Stimulated activated CD4-positive, alpha-beta T cell treated with anti-CD3 and anti-CD28 coated beads, TNF-alpha, amount 100 ng/mL, for 1 hour (primary cell): Measurements from ENCODE around the gene HOXD12.
A peak's percentile ranks its signal among the peaks of the same experiment; 100 is the strongest.

Experiments used
- DNase-seq, 3 donors: peaks; one replicate each; pipeline ENCODE4 v3.0.0-alpha.2; 2020; ENCODE audit warnings: low read depth in 3 of 3, low spot score in 1 of 3

HOXD12 gene

DNA sequence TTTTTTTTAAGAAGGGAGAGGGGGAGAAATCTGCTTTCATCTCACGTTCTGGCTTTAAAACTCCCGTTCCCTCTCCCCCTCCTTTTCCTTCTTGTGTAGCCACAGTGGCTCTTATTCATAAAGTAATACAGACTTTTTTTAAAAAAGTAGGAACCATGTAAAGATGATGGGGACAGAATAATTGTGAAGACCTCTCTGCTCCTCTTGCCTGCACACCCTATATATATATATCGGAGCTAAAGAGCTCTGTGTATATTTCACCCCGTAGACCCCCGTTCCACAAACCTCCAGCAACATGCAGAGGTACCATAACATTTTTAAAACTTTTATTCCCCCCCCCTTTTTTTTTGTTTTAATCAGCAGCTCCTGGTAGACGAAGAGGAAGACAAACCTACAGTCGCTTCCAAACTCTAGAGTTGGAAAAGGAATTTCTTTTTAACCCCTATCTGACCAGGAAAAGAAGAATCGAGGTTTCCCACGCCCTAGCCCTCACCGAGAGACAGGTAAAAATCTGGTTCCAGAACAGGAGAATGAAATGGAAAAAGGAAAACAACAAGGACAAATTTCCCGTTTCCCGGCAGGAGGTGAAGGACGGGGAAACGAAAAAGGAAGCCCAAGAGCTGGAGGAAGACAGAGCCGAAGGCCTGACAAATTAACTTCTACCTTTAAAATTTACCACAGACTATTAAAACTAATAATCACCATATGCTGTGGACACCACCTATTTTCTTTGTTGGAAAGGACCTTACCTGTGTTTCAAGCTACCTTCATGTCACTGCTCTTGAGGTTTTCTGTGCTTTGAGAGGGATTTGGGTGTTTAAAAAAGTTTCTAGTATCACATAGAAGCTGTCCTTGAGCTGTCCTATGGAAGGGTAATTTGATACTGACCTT is 31.6 kb downstream of the HOXD12 start:
- no peak for DNase-seq

DNA sequence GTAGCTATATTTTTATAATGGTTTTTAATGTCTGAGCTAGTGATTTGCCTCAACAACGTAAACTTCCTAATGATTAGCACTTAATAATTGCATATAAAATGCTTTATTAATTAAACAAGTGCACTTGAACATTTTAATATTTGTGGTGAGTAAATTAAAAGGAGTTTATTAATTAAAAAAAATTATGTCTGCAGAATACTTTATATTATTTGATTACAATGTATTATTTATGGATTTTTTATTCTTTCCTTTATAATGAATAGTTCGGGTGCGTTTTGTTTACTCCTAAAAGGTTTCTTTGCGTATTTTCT is 32.2 kb downstream of the HOXD12 start:
- DNase-seq, result no peak

DNA sequence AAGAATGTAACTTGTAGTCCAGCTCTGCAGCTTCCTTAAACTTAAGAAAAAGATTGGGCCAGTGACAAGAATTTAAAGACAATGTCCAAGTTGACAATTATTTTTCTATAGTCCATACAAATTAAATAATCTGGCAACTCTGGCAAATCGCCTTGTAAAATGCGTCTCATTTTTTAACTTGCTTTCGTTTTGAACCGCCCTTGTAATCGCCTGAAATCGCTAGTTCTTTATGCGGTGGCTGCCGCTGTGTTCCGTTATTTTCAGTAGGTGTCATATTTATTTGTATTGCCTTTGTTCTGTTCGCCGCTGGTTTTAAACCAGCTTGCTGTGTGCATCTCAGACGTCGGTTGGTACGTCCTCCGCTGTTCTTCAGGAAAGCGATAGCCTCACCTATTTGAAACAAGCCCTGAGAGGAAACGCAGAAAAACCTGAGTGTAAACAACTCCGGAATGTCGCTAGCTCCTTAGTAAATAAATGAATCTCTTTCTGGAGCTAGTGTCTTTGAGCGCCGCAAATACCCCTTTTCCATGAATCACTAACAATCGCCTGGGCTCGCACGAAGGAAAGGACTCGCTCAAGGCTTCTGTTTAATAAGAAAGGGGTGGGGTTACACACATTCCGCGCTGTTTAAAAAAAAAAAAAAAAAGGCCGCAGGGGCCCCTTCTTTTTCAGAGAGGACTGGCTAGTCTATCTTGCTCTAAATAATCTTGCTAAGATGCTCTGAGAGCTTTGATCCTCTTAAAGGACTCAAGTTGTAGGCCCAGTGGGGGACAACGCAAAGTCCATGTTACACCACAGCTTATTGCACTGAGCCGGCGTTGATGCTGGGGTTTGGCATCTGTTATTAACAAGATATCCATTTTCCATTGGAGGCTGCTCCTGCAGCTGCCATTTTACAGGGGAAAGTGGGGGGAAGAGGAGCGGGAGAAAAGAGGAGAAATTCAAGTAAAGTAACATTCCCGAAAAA is 32.9 kb downstream of the HOXD12 start:
- no peak for DNase-seq

DNA sequence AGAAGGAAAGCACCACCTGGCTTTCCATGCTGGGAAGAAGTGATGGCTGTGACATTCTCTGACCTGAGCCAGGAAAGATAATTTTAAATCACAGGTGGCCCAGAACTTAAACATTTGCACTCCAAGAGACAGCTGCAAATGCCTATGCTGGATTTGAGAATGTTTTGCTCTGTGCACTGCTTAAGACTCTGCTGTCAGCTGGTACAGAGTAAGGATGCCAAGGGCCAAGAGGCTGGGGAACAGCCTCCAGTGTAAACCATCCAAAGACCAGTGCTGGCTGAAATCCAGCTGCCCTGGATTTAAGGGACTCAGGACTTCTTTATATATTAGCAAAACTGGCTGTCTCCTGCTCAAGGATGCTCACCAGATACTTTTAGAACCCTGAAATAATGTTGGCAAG is 33.8 kb downstream of the HOXD12 start:
- no peak for DNase-seq

DNA sequence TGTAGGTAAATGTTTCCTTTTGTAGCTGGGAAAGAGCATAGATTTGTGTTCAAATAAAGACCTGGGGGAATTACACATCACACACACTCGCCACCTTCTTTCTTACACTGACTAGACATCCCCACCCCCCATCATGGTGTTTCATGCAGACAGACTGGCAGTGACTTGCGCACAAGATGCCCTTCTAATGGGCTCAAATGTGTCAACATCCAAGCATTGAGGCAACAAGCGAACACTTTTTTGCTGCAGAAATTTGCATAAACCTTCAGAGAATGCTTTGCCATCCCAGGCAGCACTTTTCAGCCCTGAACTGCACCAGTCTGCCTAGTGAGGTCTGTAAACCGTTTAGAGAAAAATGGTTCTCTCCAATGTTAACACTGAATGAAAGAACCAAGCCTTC is 34.4 kb downstream of the HOXD12 start:
- DNase-seq, result no peak

DNA sequence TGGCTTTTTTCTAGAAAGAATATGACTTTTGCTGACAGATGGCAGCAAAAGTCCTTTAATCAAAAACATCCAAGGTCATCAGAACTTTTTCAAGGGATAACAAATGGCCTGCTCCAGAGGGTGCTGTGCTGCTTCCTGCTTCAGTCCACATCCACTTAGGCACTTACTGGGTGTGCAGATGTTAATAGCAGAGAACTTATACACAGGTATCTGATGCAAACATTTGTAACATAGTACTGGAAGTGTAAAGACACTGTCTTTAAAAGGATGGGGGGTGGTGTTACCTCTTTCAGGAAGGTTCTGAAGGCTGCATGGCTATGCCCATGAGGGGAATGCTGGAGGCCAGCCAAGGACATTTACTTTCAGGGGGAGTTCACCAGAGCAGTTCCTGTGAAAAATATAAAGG is 35.4 kb downstream of the HOXD12 start:
- DNase-seq, result no peak

DNA sequence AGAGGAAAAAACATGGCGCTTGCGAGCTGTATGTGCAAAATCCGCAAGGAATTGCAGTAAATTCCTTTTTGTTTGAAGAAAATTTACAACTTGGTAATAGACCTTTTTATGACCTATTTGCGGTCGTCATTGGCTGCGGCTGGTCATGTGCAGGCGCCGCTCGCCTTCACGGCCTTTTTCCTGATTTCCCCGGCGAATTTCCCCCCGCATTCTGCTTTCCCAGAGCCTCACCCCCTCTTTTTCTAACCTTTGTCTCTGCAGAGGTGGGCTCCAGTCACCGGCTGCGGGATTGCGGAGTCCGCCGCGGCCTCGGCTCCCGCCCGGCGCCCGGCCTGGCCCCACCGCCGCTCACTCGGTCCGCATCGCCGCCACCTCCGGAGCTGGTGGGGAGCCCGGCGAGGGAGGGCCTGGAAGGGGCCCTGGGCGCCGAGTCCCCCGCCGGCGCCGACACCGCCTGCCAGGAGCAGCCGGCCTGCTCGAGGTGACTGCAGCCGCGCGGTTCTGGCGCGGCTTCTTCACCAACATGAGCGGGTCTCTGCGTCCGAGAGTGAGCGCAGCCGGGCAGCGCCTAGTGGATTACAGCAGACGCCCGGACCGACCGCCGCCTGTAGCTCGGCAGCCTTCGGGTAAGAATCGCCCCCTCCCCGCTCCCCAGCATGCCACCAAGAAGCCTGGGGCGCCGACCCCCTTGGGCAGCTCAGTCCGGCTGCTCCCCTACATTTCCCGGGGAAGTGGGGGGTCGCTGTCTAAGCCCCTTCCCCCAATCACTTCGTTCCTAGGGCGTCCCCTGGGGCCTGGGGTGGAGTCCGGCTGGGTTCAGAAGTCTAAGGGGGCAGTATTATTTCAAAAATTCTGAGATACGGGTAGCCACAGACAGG is 37.0 kb downstream of the HOXD12 start:
- DNase-seq, result no peak

DNA sequence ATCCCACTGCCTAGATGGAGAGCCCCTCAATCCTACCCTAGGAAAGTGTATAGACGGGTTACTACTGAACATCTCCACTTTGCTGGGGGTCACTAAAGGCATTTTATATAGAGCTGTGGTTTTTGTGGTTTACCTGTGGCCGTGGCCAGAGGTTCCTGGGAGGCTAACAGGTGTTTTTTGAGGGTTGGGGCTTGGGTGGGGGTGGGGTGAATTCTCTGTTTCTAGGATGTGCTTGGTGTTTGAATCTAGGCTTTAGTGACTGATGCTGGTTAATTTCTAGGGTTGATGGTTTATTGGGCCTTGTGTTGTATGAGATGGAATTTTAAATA is 37.6 kb downstream of the HOXD12 start:
- no peak for DNase-seq

DNA sequence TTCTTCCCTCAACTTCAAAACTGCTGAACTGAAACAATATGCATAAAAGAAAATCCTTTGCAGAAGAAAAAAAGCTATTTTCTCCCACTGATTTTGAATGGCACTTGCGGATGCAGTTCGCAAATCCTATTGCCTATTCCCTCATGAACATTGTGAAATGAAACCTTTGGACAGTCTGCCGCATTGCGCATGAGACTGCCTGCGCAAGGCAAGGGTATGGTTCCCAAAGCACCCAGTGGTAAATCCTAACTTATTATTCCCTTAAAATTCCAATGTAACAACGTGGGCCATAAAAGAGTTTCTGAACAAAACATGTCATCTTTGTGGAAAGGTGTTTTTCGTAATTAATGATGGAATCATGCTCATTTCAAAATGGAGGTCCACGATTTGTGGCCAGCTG is 38.3 kb downstream of the HOXD12 start:
- DNase-seq, result no peak

DNA sequence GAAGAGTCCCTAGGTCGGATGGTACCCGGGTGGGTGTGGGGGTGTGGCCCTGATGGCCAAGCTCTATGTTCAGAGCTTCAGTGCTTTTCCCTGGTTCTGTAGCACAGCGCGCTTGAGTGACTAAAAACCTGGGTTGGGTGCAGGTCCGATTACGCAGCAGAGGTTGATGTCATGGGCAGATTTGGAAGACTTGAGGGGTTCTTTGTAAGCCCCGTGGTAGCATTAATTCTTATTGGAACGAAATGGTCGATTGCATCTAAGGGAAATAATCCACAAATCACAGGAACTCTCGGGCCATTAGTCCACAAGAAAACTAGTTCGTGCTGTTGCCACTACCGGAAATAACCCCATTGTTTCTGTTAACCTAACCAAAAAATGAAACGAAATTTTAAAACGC is 38.9 kb downstream of the HOXD12 start:
- no peak for DNase-seq

DNA sequence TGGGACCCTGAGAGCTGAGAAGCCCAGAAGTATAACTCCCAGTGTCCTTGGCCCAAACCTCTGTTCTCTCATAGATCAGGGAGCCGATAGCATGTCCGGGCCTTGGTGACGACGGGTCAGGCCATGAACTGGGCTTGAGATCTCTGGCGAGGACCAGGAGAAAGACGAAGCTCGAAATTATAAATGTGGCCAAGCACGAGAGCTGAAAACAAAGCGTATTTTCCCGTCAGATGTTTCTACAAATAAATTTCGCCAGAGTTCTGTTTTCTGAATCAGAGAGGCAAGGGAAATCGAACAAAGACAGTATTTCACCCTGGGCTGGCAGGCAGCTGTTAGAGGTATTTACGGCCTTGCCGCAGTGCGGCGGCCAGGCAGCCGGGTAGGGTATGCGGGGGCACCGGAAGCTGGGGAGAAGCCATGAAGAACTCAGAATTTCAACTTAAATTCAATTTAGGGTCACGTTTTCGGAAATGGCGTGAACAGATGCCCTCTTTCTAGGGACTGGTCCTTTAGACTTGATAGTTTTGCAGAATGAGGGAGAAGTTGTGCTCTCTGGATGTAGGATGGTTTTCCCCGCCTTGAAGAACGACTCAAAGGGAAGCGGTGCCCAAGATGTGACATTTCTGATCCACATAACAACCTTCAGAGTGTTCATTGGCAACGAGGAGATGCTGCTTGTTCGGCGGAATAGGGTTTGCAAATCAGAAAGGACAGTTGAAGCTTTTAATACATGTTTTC is 39.5 kb downstream of the HOXD12 start:
- no peak for DNase-seq

DNA sequence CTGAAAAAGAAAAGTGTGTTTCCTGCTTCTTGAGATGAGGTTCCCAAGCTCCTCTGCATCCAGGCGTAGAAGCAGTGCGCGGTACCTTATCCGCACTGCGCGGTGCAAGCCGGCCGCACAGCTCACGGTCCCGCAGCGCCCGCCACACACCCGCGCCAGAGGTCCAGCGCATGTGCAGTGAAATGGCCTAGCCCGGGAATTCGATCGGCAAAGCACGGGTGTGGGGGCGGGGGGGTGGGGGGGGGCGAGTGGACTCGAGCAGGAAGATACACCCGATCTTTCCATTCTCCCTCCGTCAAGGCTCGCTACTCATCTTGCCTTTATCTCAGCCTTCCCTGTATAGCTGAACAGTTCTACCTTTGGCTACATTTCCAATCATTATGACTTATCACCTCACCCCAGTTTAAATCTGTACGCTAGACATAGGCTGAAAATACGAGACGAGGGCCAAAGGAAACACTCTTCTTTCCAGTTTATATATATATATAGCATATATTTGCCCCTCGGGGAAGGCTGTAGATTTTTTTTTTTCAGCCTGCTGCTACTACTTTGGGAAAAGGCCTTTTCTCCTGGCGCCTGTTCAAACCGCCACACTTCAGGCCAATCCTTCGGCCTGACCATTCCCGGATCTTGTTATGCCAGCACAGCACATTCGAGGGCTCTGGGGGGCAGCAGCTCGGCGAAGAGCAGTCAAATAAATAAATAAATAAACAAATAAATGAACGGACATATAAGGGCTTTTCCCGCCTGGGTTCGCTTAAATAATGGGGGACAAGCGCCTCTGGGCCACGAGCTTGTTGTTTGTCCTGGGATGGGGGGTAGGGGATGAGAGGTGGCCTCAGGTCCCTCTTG is 40.3 kb downstream of the HOXD12 start:
- DNase-seq, result no peak

DNA sequence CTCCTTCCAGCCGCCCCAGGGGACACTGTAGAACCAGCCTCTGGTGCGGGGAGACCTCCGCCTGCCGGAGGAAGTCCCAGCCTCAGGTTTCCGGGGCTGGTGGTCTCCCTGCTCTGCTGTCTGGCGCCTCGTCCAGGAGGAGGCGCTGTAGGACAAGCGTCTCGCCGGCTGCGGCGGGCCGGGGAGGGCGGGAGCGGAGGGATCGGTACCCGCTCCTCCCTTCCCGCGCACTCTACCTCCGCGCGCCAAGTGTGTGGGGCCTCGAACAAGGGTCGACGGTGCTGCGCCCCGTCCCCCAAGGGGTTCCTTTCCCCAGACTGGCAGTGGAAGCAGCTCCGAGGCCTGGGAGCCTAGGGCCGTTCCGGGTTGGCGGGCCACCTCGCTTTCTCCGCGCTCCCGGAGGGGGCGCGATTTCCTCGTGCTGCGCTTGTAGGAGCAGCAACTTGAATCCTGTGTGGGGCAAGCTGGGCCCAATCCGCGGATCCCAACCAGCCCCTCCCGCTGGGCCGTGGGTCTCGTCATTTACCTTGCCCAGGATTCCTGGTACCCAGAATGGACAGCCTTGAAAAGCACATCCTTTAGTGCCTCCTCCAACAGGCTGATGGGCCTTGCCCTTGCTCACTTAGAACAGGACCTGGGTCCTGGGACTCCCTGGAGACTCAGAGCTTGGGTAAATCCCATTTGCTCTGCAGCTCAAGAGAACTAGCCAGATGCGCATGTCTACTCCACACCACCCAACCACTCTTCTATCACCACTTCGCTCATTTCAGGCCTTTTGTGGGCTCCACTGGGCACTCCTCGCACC is 41.1 kb downstream of the HOXD12 start:
- peak in 1 of 3 donors; percentile 46 for DNase-seq

DNA sequence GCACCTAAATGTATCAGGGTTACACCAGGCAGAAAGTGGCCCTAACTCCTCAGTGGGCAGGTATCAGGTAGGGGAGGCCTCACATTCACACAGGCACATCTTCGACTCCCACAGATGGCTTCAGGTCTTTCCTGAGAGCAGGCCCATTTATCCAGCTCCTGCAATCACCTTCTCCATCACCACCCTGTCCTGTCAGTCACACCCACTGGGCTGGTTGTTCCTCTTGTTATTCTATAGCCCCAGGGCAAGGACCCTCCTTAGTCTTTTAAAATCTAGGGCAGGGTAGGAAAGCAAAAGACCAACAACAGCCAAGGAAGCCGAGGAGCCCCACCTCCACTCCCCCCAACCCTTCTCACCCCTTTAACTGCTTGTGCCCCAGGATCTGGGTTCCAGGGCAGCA is 42.7 kb downstream of the HOXD12 start:
- no peak for DNase-seq

DNA sequence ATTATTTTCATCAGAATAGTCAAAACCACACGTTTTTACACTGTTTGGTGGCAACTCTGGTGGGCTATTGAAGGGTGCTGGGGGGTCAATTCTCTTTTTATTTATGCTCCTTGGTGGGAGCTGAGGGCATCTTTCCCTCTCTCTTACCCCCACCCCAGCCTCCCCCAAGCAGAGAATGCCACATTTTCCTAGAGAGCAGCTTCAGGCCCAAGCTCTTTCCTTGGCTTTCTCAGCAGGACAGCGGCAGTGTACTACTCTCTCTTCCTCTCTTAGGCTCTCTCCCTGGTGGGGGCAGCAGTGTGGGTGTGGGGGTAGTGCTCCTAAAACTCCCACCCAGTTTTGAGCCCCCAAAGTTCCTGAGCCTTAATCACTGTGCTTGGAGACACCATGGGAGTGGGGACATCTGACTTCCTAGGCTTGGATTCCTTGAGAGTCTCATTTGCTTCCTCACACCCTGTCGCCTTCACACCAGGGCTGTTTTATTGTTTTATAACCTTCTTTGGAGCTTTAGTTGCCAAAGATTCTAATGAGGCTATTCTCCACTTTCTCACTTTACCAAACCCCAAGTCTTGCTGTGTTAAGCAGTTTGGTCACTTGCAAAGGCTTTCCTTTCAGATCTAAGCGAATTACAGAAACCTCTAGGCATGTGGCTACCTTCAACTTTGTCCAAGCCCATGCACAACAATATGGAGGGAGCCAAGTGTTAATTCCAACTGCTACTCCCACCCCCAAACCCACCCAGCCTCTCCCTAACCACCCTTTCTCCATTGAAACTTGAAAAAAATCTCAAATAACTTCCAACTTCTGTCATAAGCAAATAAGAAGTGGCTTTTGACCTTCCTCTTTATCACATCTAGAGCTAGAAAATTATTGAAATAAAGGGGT is 45.7 kb downstream of the HOXD12 start:
- no peak for DNase-seq

DNA sequence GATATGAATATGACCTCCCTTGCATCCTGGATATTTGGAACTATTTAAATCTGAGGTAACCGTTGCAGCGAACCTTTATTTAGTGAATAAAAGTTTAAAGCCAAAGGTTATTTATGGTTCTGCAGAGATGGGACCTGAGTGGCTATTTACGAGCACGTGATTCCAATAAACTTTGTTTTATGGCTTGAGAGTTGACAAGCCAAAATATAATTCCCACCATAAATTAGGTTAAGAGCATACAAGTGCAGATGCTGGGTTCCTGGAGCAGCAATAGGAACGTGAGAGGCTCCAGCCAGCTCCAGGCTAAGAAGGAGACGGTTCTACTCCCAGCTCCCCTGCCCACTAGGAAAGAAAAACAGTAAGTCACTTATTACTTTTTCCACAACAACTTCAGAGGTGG is 46.5 kb downstream of the HOXD12 start:
- no peak for DNase-seq

DNA sequence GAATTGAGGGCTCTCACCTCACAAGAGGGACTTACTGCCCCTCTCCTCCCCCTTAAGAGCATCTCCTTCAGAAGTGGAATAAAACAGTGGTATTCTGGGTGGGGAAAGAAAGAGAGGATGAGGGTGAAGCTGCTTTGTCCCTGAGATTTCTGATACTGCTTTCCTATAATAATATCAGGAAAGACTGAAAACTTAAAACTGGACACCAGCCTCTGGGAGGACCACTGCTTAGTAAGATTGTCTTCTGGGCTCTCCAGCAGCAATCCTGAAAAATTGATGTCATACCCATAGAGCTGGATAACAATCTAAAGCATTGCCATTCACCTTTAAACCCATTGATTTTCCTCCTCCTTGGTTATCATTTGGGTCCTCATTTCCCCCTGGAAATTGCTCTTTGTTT is 47.0 kb downstream of the HOXD12 start:
- DNase-seq, result no peak

DNA sequence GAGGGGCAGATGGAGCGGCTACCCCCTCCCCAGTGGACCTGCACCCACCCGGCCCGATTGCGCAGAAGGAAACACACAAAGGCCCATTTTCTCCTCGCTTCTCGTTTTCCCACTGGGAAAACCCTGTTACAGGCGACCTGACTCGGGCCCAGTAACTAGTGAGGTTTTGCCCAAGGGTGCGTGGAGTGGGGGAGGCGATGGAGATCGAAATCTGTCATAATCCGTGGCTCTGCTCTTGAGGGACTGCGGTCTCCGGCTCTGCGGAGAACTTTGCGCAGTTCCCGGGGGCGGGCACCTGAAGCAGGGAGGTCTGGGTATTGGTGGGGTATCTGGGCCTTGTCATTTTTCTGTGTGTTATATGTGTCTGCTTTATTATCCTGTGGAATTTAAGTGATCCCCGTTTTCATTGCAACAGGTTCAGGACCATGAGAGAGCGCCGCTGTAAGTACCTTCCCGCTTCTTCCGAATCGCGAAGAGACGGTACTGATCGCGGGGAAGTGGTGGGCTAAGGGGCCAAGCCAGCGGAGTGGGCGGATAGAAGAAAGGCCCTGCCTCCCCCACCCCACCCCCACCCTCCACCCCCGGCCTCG is 47.7 kb downstream of the HOXD12 start:
- DNase-seq, result no peak
